HG03521 (cell line): Measurements from ENCODE around the gene ZBTB46.
"Not testable (repeated sequence)": the region's sequence is repeated elsewhere in the genome, so short reads cannot be mapped to it uniquely, and the experiment has no call there.

Source experiments
- ATAC-seq: cut with Tn5 transposase; IDR thresholded peaks from one replicate; pipeline ENCODE4 v1.9.1; 2021; ENCODE audit warnings: mild to moderate bottlenecking, moderate library complexity; ENCODE audit not compliant: unreplicated experiment

The ZBTB46 gene

GRCh38 chr20:63819224-63819921 lies 11.7 kb downstream of the ZBTB46 start:
- no peak for ATAC-seq

- no peak for ATAC-seq
Observed at GRCh38 chr20:63815615-63816253, 15.3 kb downstream of the ZBTB46 start.

- no peak for ATAC-seq
Observed at GRCh38 chr20:63814891-63815614, 16.0 kb downstream of the ZBTB46 start.

GRCh38 chr20:63811491-63811875 lies 19.6 kb downstream of the ZBTB46 start:
- no peak for ATAC-seq

GRCh38 chr20:63810730-63811490 lies 20.2 kb downstream of the ZBTB46 start:
- ATAC-seq: no peak

GRCh38 chr20:63809856-63810255 lies 21.2 kb downstream of the ZBTB46 start:
- ATAC-seq: no peak

- no peak for ATAC-seq
Observed at GRCh38 chr20:63808964-63809674, 21.9 kb downstream of the ZBTB46 start.

- no peak for ATAC-seq
Observed at GRCh38 chr20:63808145-63808724, 22.8 kb downstream of the ZBTB46 start.

- no peak for ATAC-seq
Observed at GRCh38 chr20:63807654-63808053, 23.4 kb downstream of the ZBTB46 start.

- ATAC-seq: no peak
Observed at GRCh38 chr20:63804308-63804636, 26.8 kb downstream of the ZBTB46 start.

- ATAC-seq: no peak
Observed at GRCh38 chr20:63802469-63803240, 28.4 kb downstream of the ZBTB46 start.

- not testable (repeated sequence) for ATAC-seq
Observed at GRCh38 chr20:63801174-63801573, 29.9 kb downstream of the ZBTB46 start.

GRCh38 chr20:63800411-63800810 lies 30.7 kb downstream of the ZBTB46 start:
- ATAC-seq: not testable (repeated sequence)

- not testable (repeated sequence) for ATAC-seq
Observed at GRCh38 chr20:63799127-63799526, 31.9 kb downstream of the ZBTB46 start.

GRCh38 chr20:63797175-63797574 lies 33.9 kb downstream of the ZBTB46 start:
- not testable (repeated sequence) for ATAC-seq

GRCh38 chr20:63795178-63795830 lies 35.8 kb downstream of the ZBTB46 start:
- ATAC-seq: no peak

- no peak for ATAC-seq
Observed at GRCh38 chr20:63794614-63795013, 36.5 kb downstream of the ZBTB46 start.

- no peak for ATAC-seq
Observed at GRCh38 chr20:63792866-63793265, 38.2 kb downstream of the ZBTB46 start.

- ATAC-seq: no peak
Observed at GRCh38 chr20:63791497-63792156, 39.4 kb downstream of the ZBTB46 start.
